Nephron (organoid): Measurements from ENCODE around the gene CLDN24.
"Not testable (repeated sequence)": the region's sequence is repeated elsewhere in the genome, so short reads cannot be mapped to it uniquely, and the experiment has no call there.

Source experiments
- H3K27ac Mint-ChIP-seq, 3 experiments: 2 replicates each; pipeline ENCODE4 v1.8.0; 2020; ENCODE audit warnings: mixed read lengths in 3 of 3, mild to moderate bottlenecking in 2 of 3, moderate library complexity in 1 of 3
- H3K27me3 Mint-ChIP-seq: 2 replicates; pipeline ENCODE4 v1.8.0; 2021; ENCODE audit warnings: low read depth, mild to moderate bottlenecking, moderate library complexity, mixed read lengths
- H3K36me3 Mint-ChIP-seq: 2 replicates; pipeline ENCODE4 v1.8.0; 2020; ENCODE audit warnings: low read depth, mixed read lengths
- H3K4me1 Mint-ChIP-seq: 2 replicates; pipeline ENCODE4 v1.8.0; 2020; ENCODE audit warnings: mixed read lengths
- H3K4me3 Mint-ChIP-seq, 3 experiments: 2 replicates each; pipeline ENCODE4 v1.8.0; 2020; ENCODE audit warnings: mild to moderate bottlenecking in 3 of 3, mixed read lengths in 3 of 3, moderate library complexity in 2 of 3
- H3K9me3 Mint-ChIP-seq: 2 replicates; pipeline ENCODE4 v1.8.0; 2020; ENCODE audit warnings: mixed read lengths
- TF ChIP-seq, protein P1 (sequence below), 3 experiments: fragments of 200-600 bp; sonication (generic); IDR thresholded peaks; one replicate each; pipeline ENCODE4 v1.5.0; 2021; ENCODE audit warnings: antibody characterized with exemption in 3 of 3; ENCODE audit not compliant: unreplicated experiment in 3 of 3

CLDN24 gene

DNA sequence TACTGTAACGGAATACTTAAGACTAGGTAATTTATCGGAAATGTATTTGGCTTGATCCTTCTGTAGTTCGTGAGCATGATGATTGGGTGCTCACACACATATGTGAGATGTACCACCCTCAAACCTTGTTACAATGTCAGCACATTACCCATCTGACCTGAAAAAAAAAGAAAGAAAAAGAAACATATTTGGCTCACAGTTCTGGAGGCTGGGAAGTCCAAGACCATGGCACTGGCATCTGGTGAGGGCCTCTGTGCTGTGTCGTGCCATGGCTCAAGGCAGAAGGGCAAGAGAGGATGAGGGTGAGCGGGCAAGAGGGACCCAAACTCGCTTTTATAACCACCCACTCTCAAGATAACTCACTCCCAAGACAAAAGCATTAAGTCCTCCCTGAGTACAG is 7.0 kb upstream of the CLDN24 start:
- TF ChIP-seq, protein P1, sequence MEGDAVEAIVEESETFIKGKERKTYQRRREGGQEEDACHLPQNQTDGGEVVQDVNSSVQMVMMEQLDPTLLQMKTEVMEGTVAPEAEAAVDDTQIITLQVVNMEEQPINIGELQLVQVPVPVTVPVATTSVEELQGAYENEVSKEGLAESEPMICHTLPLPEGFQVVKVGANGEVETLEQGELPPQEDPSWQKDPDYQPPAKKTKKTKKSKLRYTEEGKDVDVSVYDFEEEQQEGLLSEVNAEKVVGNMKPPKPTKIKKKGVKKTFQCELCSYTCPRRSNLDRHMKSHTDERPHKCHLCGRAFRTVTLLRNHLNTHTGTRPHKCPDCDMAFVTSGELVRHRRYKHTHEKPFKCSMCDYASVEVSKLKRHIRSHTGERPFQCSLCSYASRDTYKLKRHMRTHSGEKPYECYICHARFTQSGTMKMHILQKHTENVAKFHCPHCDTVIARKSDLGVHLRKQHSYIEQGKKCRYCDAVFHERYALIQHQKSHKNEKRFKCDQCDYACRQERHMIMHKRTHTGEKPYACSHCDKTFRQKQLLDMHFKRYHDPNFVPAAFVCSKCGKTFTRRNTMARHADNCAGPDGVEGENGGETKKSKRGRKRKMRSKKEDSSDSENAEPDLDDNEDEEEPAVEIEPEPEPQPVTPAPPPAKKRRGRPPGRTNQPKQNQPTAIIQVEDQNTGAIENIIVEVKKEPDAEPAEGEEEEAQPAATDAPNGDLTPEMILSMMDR (IDR thresholded peaks at IDR 0.05; ENCODE audit: unreplicated experiment in 3 of 3) = no peak
- Mint-ChIP-seq H3K4me1 (peaks cover 10% of the 10 kb centered on the region), H3K27ac (peak overlapping the region in 2 of 3 experiments; percentile 4 to 12), H3K9me3 (peaks cover 9% of the 10 kb centered on the region), H3K36me3 (peaks cover 24% of the 10 kb centered on the region), H3K4me3 (no peak overlapping the region), H3K27me3 (no peaks in the 10 kb centered on the region)

DNA sequence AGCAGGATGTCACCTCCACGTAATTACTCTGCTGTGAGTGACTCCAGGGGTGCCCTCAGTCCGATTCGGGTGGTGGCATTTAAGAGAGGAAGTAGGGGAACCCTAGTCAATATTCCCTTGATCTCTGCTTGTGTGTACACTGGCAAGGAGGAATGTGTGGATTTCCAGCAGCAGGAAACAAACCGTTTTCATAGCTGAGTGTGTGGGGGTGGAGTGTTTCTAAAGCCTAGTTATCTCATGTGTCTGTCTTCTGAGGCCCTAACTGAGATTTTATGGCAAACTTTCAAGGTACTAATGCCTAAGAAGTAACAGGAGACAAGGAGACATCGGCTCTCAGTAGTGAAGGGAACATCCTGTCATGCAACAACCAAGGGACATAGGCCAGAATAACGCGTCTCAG is 6.6 kb upstream of the CLDN24 start:
- TF ChIP-seq, protein P1 (IDR thresholded peaks at IDR 0.05; ENCODE audit: unreplicated experiment in 3 of 3) = no peak
- Mint-ChIP-seq H3K27ac (peak overlapping the region in 2 of 3 experiments; percentile 4 to 12), H3K36me3 (peaks cover 25% of the 10 kb centered on the region), H3K9me3 (peaks cover 9% of the 10 kb centered on the region), H3K27me3 (no peaks in the 10 kb centered on the region), H3K4me3 (no peak overlapping the region), H3K4me1 (peaks cover 10% of the 10 kb centered on the region)

DNA sequence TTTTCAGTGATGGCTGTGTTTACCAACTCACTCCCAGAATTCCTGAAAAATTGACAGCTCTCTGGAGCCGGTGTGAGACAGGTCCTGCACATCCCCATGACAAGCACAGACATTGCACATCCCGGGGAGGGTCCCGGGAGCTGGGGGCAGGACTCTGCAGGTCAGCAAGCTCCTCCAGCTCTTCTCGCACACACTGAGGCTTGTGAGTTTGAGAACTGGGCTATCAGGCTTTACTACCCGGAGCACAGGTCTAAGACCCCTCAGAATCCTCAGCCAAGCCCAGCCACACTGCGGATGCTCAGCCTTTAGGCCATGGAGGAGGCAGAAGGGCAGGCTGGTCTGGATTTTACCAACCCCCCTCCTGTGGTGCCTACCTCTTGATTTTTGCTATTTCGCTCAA is 5.6 kb upstream of the CLDN24 start:
- H3K27ac Mint-ChIP-seq = no peak overlapping the region
- peaks cover 10% of the 10 kb centered on the region for H3K4me1 Mint-ChIP-seq
- H3K27me3 Mint-ChIP-seq = no peaks in the 10 kb centered on the region
- peaks cover 35% of the 10 kb centered on the region for H3K36me3 Mint-ChIP-seq
- no peak overlapping the region for H3K4me3 Mint-ChIP-seq
- TF ChIP-seq, protein P1 (IDR thresholded peaks at IDR 0.05; ENCODE audit: unreplicated experiment in 3 of 3) = no peak
- peaks cover 9% of the 10 kb centered on the region for H3K9me3 Mint-ChIP-seq

DNA sequence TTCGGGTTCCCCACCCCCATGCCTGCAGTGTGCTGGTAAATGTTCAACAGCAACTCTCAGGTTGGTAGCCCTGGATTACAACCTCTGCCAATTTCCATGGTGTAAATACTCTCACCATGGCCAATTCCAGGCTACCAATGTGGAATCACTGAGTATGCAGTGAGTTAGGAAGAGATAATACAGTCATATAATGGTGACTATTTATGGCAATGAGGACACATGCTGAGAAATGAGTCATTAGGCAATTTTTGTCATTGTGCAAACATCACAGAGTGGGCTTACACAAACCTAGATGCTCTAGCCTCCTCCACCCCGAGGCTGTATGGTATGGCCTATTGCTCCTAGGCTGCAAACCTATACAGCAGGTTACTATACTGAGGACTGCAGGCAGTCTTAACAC is 4.6 kb upstream of the CLDN24 start:
- TF ChIP-seq, protein P1 (IDR thresholded peaks at IDR 0.05; ENCODE audit: unreplicated experiment in 3 of 3) = no peak
- Mint-ChIP-seq H3K27ac (no peak overlapping the region), H3K4me3 (no peak overlapping the region), H3K27me3 (no peaks in the 10 kb centered on the region), H3K9me3 (peaks cover 9% of the 10 kb centered on the region), H3K4me1 (peaks cover 10% of the 10 kb centered on the region), H3K36me3 (peaks cover 39% of the 10 kb centered on the region)

DNA sequence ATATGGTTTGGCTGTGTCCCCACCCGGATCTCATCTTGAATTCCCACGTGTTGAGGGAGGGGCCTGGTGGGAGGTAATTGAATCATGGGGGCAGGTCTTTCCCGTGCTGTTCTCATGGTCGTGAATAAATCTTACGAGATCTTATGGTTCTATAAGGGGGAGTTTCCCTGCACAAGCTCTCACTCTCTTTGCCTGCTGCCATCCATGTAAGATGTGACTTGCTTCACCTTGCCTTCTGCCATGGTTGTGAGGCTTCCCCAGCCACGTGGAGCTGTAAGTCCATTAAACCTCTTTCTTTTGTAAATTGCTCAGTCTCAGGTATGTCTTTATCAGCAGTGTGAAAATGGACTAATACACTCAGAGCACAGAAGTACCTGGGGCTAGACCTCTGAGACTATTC is 4.2 kb upstream of the CLDN24 start:
- H3K9me3 Mint-ChIP-seq, H3K4me1 Mint-ChIP-seq, H3K27me3 Mint-ChIP-seq: not testable (repeated sequence)

DNA sequence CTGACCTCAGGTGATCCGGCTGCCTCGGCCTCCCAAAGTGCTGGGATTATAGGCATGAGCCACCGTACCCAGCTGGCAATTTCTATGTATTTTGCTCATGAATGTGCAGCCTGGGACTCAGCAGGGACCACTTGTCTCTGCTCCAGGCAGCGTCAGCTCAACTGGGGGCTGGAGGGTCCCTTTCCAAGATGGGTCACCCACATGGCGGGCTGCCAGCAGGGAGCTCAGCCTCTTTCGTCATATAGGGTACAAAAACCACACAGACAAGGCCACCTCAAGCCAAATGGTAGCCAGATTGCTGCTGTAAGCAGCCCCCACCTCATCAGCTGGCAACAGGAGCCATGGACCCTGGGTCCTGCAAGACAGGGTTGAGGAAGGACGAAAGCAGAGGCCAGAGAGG is 2.4 kb upstream of the CLDN24 start:
- TF ChIP-seq, protein P1 (IDR thresholded peaks at IDR 0.05; ENCODE audit: unreplicated experiment in 3 of 3) = no peak
- Mint-ChIP-seq H3K27me3 (no peaks in the 10 kb centered on the region), H3K36me3 (peaks cover 44% of the 10 kb centered on the region), H3K4me1 (peaks cover 16% of the 10 kb centered on the region), H3K9me3 (peaks cover 9% of the 10 kb centered on the region), H3K4me3 (no peak overlapping the region), H3K27ac (no peak overlapping the region)

More for the DNA sequence above, 4.2 kb upstream of the CLDN24 start:
- H3K36me3 Mint-ChIP-seq = peaks cover 39% of the 10 kb centered on the region
- H3K4me3 Mint-ChIP-seq, H3K27ac Mint-ChIP-seq: not testable (repeated sequence)

DNA sequence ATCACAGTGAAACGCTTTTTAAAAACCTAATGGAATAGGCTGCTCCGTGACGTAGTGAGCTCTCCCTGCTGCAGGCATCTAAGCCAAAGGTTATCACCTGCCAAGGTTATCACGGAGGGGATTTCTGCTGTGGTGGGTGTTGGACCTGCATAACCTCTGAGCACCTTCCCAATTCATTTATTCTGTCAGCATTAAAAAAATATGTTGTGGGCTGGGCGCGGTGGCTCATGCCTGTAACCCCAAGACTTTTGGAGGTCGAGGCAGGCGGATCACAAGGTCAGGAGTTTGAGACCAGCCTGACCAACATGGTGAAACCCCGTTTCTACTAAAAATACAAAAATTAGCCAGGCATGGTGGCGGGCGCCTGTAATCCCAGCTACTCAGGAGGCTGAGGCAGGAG is 1.8 kb upstream of the CLDN24 start:
- peaks cover 14% of the 10 kb centered on the region for H3K4me1 Mint-ChIP-seq
- H3K36me3 Mint-ChIP-seq = peaks cover 47% of the 10 kb centered on the region
- H3K27ac Mint-ChIP-seq, H3K9me3 Mint-ChIP-seq, H3K4me3 Mint-ChIP-seq, H3K27me3 Mint-ChIP-seq: not testable (repeated sequence)
